HG03039 (cell line): Measurements from ENCODE around the gene LYST.

ENCODE experiments used
- ATAC-seq: cut with Tn5 transposase; IDR thresholded peaks from one replicate; pipeline ENCODE4 v1.9.1; 2021; ENCODE audit warnings: mild to moderate bottlenecking, moderate library complexity; ENCODE audit not compliant: unreplicated experiment

LYST gene

DNA sequence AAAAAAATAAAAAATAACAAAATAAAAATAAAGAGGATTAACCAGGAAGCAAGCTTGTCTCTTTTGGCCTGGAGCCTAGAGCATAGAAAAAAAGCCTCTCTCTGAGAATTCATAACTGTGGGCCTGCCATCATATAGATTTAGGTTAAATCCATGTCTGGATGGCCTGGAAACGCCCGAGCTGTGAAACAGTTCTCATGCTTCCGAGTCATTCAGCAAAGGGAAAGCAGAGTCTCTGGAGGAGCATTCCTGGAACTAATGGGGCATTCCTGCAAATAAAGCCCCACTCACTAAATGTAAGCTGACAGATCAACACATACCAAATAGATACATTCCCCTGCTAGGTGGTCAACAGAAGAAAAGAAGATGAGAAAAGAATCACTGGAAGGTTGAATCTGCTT lies 141.3 kb downstream of the LYST start:
- ATAC-seq: no peak

GRCh38 chr1:235724730-235725129 lies 142.0 kb downstream of the LYST start:
- ATAC-seq: no peak

GRCh38 chr1:235722858-235723257 lies 143.8 kb downstream of the LYST start:
- no peak for ATAC-seq

DNA sequence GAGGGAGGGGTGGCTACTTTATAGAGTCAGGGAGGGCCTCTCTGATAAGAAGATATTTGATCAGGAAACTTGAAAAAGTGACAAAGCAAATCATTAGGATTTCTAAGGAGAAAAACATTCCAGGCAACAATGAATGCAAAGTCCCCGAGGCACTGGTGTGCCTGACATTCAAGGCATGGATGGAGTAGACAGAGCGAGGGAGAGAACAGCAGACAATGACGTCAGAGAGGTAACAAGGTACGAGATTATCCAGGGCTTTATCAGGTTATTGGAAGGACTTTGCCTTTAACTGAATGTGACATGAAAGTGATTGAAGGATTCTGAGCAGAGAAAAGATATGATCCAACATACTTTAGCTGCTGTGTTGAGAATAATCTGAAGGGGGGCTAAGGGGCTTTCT lies 144.7 kb downstream of the LYST start:
- no peak for ATAC-seq

DNA sequence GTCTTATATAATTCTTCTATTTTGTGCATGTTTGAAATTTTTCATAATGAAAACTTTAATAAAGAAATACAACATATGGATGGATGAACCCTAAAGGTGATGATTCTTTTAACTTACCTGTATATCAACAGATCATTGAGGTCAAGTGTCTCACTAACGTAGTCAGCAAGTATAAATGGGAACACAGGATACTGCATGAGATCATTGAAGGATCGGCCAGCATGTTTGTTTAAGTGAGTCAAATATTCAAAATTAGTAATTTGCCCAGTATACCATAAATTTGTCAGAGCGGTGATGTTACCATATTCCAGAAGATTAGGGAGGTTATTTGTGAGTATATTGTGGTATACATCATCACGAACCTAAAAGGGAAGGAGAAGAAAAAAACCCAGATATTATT lies 146.2 kb downstream of the LYST start:
- ATAC-seq: no peak

DNA sequence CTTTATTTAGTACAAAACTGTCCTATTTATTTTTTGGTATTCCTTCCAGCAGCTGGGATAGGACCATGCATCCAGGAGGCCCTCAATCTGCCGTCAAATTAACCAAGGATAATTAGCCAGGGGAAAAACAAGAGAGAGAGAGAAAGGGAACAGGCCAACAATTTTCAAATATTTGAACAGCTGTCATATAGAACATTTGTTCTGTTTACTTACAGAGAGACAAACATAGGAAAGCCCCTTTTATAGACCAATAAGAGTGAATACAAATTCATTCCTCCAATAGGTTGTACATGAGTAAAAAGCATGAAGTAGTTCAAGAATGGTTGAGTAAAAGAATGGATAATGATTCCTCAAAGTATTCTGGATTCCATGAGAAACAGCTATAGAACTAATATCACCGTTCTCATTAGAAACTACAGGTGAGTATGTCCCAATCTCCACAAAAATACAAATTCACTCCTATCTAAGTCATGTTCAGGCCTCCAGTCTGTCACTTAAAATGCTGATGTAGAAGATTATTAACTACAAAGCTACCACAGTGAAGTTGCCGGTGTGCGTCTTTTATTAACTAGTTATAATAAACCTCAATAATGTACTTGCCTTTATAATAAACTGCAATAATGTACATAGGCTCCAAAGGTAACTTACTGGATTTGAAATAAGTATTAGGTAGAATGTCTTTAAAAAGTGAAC lies 152.4 kb downstream of the LYST start:
- no peak for ATAC-seq

GRCh38 chr1:235712812-235713211 lies 153.9 kb downstream of the LYST start:
- no peak for ATAC-seq

GRCh38 chr1:235710687-235711086 lies 156.0 kb downstream of the LYST start:
- ATAC-seq: no peak

DNA sequence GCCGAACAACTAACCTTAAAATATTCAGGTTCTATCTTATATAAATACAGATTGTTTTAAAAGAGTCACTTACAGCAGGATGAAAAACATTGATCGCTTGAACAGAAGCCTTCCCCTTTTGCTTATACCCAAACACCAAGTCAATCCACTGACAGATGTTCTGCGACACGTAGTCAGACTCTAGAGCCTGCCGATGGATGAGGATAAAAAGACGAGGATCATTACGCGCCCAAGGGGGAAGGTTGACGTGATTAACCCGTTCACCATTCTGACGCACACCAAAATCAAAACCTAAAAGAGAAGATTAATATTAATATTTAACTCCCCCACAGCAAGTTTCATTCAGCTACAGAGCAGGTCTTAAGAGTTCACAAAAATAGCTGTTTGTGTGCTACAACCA lies 157.7 kb downstream of the LYST start:
- no peak for ATAC-seq

GRCh38 chr1:235708390-235708962 lies 158.2 kb downstream of the LYST start:
- ATAC-seq: no peak

- ATAC-seq: no peak
These were observed 163.2 kb downstream of the LYST start for GRCh38 chr1:235703506-235703905.

DNA sequence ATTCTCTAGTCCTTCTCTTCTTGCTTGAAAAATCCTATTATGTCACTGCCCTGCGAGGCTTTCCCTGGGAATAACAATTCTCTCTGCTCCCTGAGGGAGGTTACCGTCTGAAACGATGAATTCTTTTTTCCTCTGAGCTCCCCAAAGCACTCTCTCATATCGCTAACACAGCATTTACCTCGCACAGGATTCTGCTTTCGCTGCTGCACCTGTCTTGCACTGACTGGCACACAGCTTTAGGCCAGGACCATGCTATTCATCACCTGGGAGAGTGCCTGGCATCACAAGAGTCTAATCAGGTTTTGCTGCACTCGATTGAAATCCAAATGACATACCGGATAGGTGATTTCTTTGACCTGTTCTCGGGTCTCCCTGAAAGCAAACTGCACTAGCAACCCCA lies 164.3 kb downstream of the LYST start:
- ATAC-seq: no peak

DNA sequence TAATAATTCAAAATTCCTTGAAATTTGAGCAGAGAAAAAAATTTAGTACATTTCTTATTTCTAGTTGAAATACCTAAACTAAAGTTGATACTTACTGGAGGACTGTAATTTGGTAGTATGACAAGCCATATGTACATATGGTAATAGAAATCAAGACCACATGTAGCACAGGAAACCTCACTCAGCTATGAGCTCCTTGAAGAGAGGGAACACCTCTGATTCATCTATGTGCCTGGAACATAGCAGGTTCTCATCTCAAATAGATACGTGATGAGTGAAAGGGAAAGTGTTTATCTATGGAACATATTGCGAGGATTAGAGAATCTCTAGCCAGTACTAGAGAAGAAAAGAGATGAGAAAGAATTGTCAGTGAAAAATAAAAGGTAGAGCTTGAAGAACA lies 169.2 kb downstream of the LYST start:
- ATAC-seq: no peak

DNA sequence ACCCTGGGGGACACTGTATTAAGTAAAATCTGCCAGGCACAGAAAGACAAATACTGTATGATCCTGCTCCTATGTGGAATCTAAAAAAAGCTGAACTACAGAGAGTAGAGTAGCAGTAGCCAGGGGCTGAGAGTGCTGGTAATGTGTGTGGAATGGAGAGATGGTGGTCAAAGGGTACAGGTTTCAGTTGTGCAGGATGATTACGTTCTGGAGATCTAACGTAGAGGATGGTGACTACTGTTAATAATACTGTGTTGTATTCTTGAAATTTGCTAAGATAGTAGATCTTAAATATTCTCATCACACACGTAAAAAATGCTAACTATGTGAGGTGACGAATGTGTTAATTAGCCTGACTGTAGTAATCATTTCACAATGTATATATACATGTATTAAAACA lies 177.3 kb downstream of the LYST start:
- ATAC-seq: no peak

GRCh38 chr1:235688096-235688495 lies 178.6 kb downstream of the LYST start:
- no peak for ATAC-seq

DNA sequence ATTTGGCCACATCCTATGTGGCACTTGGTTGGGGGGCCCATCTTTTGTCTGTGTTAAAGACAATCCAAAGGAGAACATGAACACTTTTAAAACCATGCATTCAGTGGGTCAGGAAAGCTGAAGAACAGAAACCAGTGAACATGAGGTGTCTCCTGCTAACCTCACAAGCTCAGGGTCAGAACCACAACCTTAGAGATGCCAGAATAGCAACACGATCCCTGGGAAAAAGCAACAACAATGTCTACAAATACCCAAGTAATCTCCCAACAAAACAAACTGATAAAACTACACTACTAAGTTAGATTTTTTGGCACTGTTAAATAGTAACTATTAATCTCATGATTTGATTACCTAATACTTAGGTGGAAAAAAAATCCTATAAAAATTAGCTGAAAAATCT lies 183.1 kb downstream of the LYST start:
- ATAC-seq: no peak

- no peak for ATAC-seq
These were observed 184.5 kb downstream of the LYST start for GRCh38 chr1:235682216-235682615.

GRCh38 chr1:235679644-235680043 lies 187.1 kb downstream of the LYST start:
- no peak for ATAC-seq

GRCh38 chr1:235679005-235679404 lies 187.7 kb downstream of the LYST start:
- no peak for ATAC-seq

GRCh38 chr1:235675152-235675890 lies 191.4 kb downstream of the LYST start:
- no peak for ATAC-seq

- no peak for ATAC-seq
These were observed 192.7 kb downstream of the LYST start for GRCh38 chr1:235673981-235674380.

DNA sequence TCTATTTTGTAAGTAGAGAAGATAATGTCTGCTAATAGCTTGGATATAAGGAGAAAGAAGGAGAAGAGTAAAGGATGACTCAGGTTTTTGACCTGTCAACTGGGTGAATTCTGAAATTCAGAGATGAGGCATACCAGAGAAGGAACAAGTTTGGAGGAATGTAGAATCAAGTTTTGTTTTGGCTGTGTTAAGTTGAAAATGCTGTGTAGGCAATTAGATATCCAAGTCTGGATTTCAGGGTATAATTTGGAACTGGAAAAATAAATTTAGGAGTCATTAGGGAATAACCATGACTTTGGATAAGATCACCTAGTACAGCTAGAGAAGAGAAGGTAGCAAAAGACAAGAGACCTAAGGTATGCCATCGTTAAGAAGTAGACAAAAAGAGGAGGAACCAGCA lies 194.7 kb downstream of the LYST start:
- ATAC-seq: no peak
